Breast epithelium (tissue), 4 donors: ENCODE results near the gene GOLT1A. TPM values are rescaled to one million over a fixed set of nuclear protein-coding genes. Genes with fewer than 3 reads are reported as not detected.

Experiments used
- DNase-seq, 2 donors: peaks; one replicate each; pipeline ENCODE4 v3.0.0-alpha.2; 2019; ENCODE audit warnings: low spot score in 2 of 2
- H3K27ac ChIP-seq, 2 donors: fragments of 200-600 bp; sonication (generic) in 1 of 2; one replicate each; pipeline ENCODE4 v1.5.1; 2016 to 2019; ENCODE audit warnings: mild to moderate bottlenecking in 1 of 2
- H3K27me3 ChIP-seq, 2 donors: fragments of 200-600 bp; sonication (generic) in 1 of 2; one replicate each; pipeline versions ENCODE4 v1.5.1 to v1.6.0; 2017 to 2019; ENCODE audit warnings: control low read depth in 1 of 2, mild to moderate bottlenecking in 1 of 2
- H3K36me3 ChIP-seq: fragments of 200-600 bp; one replicate; pipeline ENCODE4 v1.5.1; 2019
- H3K4me1 ChIP-seq, 2 donors: fragments of 200-600 bp; sonication (generic); one replicate each; pipeline ENCODE4 v1.5.1; 2016 to 2019; ENCODE audit warnings: control low read depth in 1 of 2
- H3K4me3 ChIP-seq, 3 donors: fragments of 200-600 bp; sonication (generic); 1 replicate in 2 of 3; 2 replicates in 1 of 3; pipeline ENCODE4 v1.5.1; 2016 to 2019; ENCODE audit warnings: mild to moderate bottlenecking in 3 of 3, moderate library complexity in 2 of 3
- H3K9me3 ChIP-seq, 2 donors: fragments of 200-600 bp; sonication (generic) in 1 of 2; one replicate each; pipeline ENCODE4 v1.5.1; 2016 to 2019; ENCODE audit warnings: control low read depth in 1 of 2
- CTCF ChIP-seq, 3 donors: fragments of 450-650 bp; IDR thresholded peaks; one replicate each; pipeline ENCODE4 v1.5.1; 2016 to 2017; ENCODE audit warnings: antibody characterized with exemption in 3 of 3, mild to moderate bottlenecking in 3 of 3, moderate library complexity in 3 of 3
- POLR2A ChIP-seq: fragments of 450-650 bp; IDR thresholded peaks from one replicate; pipeline ENCODE4 v1.6.1; 2016; ENCODE audit warnings: antibody characterized with exemption, mild to moderate bottlenecking, moderate library complexity
- POLR2AphosphoS5 ChIP-seq, 3 donors: sonication (generic); formaldehyde crosslinking; IDR thresholded peaks; one replicate each; pipeline ENCODE4 v1.6.1; 2017; ENCODE audit warnings: antibody characterized with exemption in 3 of 3
- intact Hi-C: fragments of 100-400 bp; cut with DNase I; formaldehyde crosslinking; loops from one replicate; pipeline ENCODE4 v1.15.1; 2023; ENCODE audit warnings: low total_unique reads
- total RNA-seq, 3 donors: library from RNA; depleted of rRNA; stranded (reverse); fragments of >200 nt; gene quantifications; one replicate each; pipeline ENCODE4 v1.1.0, GENCODE V29; 2016

GOLT1A gene
- total RNA-seq, 3 donors from 2014 or later: 3.4 to 4.6 TPM; not detected in 1

GRCh38 chr1:204178487-204179281 is 35.1 kb downstream of the GOLT1A start:
- Histone ChIP-seq H3K27me3 (no peaks in the 10 kb centered on the region), H3K9me3 (no peaks in the 10 kb centered on the region), H3K4me1 (no peaks in the 10 kb centered on the region), H3K36me3 (no peaks in the 10 kb centered on the region), H3K27ac (no peak overlapping the region), H3K4me3 (no peak overlapping the region)
- no peak for TF ChIP-seq POLR2AphosphoS5 (IDR thresholded peaks at IDR 0.05)
- TF ChIP-seq CTCF (IDR thresholded peaks at IDR 0.05): no peak
- TF ChIP-seq POLR2A: no peak
- DNase-seq: no peak
- intact Hi-C loops: no loop called here

- intact Hi-C loops: no loop called here
These were observed 36.7 kb downstream of the GOLT1A start for GRCh38 chr1:204177133-204177532.

DNA sequence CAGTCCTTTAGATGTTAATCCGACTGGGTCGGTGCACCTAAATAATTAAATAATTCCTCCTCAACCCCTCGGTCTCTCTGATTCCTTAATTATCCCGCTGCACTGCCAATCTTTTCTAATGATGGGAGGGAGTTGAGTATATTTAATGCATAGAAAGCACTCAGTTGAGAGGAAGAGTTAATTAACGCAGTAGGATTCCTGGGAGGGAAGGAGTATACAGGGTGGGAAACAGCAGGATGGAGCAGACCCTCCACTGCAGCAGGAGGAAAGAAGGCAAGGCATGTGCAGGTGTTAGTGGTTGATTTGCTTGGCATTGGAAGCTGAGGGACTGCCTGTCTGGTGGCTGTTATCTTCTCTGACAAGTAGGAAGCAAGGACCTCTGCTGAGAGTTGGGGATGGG is 37.7 kb downstream of the GOLT1A start:
- Histone ChIP-seq H3K36me3 (no peaks in the 10 kb centered on the region), H3K9me3 (no peaks in the 10 kb centered on the region), H3K4me1 (no peaks in the 10 kb centered on the region), H3K4me3 (no peak overlapping the region), H3K27me3 (no peaks in the 10 kb centered on the region), H3K27ac (no peak overlapping the region)
- intact Hi-C loops: no loop called here
- DNase-seq: no peak
- TF ChIP-seq CTCF (IDR thresholded peaks at IDR 0.05) (no peak), POLR2A (no peak), POLR2AphosphoS5 (IDR thresholded peaks at IDR 0.05) (no peak)

More at GRCh38 chr1:204177133-204177532, 36.7 kb downstream of the GOLT1A start:
- Histone ChIP-seq H3K4me3 (no peak overlapping the region), H3K27ac (no peak overlapping the region), H3K4me1 (no peaks in the 10 kb centered on the region), H3K27me3 (no peaks in the 10 kb centered on the region), H3K36me3 (no peaks in the 10 kb centered on the region), H3K9me3 (no peaks in the 10 kb centered on the region)
- TF ChIP-seq POLR2A: no peak
- no peak for TF ChIP-seq CTCF (IDR thresholded peaks at IDR 0.05)
- no peak for TF ChIP-seq POLR2AphosphoS5 (IDR thresholded peaks at IDR 0.05)
- no peak for DNase-seq

- intact Hi-C loops: no loop called here
- H3K9me3 ChIP-seq: peaks cover 3 to 8% of the 10 kb centered on the region in 2 donors
- DNase-seq: no peak
- H3K27ac ChIP-seq: no peak overlapping the region
- H3K36me3 ChIP-seq: no peaks in the 10 kb centered on the region
- no peaks in the 10 kb centered on the region for H3K4me1 ChIP-seq
- no peaks in the 10 kb centered on the region for H3K27me3 ChIP-seq
- no peak for TF ChIP-seq POLR2A
- TF ChIP-seq POLR2AphosphoS5 (IDR thresholded peaks at IDR 0.05): no peak
- no peak for TF ChIP-seq CTCF (IDR thresholded peaks at IDR 0.05)
- H3K4me3 ChIP-seq: no peak overlapping the region
These were observed 38.8 kb downstream of the GOLT1A start for GRCh38 chr1:204174958-204175357.

- no peak for DNase-seq
- Histone ChIP-seq H3K4me1 (no peaks in the 10 kb centered on the region), H3K9me3 (peaks cover 14 to 19% of the 10 kb centered on the region in 2 donors), H3K27ac (no peak overlapping the region), H3K36me3 (no peaks in the 10 kb centered on the region), H3K4me3 (no peak overlapping the region), H3K27me3 (no peaks in the 10 kb centered on the region)
- intact Hi-C loops: no loop called here
- TF ChIP-seq POLR2AphosphoS5 (IDR thresholded peaks at IDR 0.05): no peak
- TF ChIP-seq POLR2A: no peak
- no peak for TF ChIP-seq CTCF (IDR thresholded peaks at IDR 0.05)
These were observed 41.3 kb downstream of the GOLT1A start for GRCh38 chr1:204172404-204173029.
